ENCODE measurements around the gene TPGS2.

TPGS2 gene

DNA sequence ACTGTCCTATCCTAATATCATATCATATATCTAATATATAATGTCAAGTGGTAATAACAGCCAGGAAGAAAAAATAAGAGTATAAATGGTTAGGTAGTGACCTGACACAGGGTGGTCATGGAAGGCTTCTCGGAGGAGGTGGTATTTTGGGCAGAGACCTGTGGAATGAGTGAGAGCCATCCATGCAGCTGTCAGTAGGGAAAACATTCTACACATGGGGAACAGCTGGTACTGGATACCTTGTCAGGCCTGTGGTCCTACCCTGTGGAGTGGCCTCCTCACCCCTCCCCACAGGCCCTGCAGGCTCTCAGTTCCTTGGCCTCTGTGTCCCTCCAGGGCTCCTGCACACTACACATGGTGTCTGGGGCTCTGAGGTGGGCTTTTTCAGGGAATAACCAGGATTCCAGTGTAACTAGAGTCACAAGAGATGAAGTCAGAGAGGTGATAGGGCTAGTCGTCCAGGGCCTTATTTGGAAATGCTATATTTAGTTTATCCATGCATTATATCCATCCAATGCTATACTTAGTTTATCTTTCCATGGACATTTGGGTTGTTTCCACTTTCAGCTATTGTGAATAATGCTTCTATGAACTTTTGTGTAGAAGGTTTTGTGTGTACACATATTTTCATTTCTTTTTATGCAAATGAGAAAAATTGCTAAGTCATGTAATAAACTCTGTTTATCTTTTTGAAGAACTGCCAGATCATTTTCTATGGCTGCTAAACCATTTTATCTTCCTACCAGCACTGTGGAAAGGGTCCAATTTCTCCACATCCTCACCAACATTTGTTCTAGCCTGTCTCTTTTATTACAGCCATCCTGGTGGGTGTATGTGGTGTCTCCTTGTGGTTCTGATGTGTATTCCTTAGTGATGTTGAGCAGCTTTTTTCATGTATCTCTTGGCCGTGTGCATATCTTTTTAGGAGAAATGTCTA is 75.6 kb downstream of the TPGS2 start:
- Histone ChIP-seq H3K4me3 (ENCODE audit: low read length) (no peak overlapping the region), H3K27me3 (replicated peaks; ENCODE audit: insufficient read depth, low read length) (no peaks in the 10 kb centered on the region), H3K9me2 (replicated peaks; ENCODE audit: insufficient read depth, low read length) (no peaks in the 10 kb centered on the region), H3K79me2 (ENCODE audit: low read length) (no peaks in the 10 kb centered on the region), H2AFZ (ENCODE audit: low read length) (no peak overlapping the region), H3F3A (ENCODE audit: insufficient read depth, low read length) (no peaks in the 10 kb centered on the region), H3K9me3 (replicated peaks; ENCODE audit: insufficient read depth, low read length) (no peaks in the 10 kb centered on the region), H3K9ac (ENCODE audit: low read length) (no peak overlapping the region), H3K27ac (ENCODE audit: low read length) (no peak overlapping the region), H3K4me1 (ENCODE audit: low read length) (no peaks in the 10 kb centered on the region), H3K36me3 (replicated peaks; ENCODE audit: insufficient read depth, low read length) (no peaks in the 10 kb centered on the region), H4K20me1 (ENCODE audit: insufficient read depth, low read length) (no peaks in the 10 kb centered on the region), H3K4me2 (ENCODE audit: low read depth, low read length) (no peak overlapping the region)
- DNase-seq, result no peak
- TF ChIP-seq EZH2 (optimal IDR thresholded peaks at IDR 0.05; ENCODE audit: low read depth, low read length) (no peak), EZH2phosphoT487 (IDR thresholded peaks at IDR 0.05; ENCODE audit: low read length) (no peak)
- TF ChIP-seq, protein P1, sequence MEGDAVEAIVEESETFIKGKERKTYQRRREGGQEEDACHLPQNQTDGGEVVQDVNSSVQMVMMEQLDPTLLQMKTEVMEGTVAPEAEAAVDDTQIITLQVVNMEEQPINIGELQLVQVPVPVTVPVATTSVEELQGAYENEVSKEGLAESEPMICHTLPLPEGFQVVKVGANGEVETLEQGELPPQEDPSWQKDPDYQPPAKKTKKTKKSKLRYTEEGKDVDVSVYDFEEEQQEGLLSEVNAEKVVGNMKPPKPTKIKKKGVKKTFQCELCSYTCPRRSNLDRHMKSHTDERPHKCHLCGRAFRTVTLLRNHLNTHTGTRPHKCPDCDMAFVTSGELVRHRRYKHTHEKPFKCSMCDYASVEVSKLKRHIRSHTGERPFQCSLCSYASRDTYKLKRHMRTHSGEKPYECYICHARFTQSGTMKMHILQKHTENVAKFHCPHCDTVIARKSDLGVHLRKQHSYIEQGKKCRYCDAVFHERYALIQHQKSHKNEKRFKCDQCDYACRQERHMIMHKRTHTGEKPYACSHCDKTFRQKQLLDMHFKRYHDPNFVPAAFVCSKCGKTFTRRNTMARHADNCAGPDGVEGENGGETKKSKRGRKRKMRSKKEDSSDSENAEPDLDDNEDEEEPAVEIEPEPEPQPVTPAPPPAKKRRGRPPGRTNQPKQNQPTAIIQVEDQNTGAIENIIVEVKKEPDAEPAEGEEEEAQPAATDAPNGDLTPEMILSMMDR (IDR thresholded peaks at IDR 0.05; ENCODE audit: low read length), result no peak

DNA sequence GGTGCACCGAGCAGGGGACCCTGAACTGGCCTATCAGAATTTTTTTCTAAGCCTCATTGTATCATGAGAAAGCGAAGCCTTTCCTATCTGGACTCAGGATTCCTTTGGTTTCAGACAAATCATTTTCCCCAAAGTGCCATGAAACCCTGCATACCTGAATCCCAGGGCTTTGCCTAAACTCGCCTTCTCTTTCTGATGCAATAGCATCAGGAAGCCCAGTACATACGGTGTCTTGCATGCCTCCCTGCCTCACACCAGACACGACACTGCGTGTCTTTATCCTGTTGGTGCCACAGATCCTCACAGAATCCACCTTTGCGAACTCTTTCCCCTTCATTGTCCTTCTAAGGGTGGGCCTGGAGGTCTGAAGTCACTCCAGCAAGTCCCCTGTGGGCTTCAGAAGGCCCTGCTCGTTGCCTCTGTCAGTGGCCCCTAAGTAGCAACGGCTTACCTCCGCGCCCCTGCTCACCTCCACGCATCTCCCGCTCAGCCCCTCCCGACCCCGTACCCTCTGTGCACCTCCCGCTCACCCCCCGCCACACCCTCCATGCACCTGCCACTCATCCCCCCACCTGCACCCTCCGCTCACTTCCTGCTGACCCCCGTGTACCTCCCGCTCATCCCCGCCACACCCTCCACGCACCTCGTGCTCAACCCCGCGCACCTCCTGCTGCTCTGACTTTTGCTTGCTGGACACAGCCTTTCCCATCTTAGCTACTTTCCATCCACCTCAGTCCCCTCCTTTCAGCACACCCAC is 83.4 kb downstream of the TPGS2 start:
- Histone ChIP-seq H2AFZ (ENCODE audit: low read length) (no peak overlapping the region), H3K9ac (ENCODE audit: low read length) (no peak overlapping the region), H3K9me2 (replicated peaks; ENCODE audit: insufficient read depth, low read length) (no peaks in the 10 kb centered on the region), H3K79me2 (ENCODE audit: low read length) (no peaks in the 10 kb centered on the region), H3K27ac (ENCODE audit: low read length) (no peak overlapping the region), H3K36me3 (replicated peaks; ENCODE audit: insufficient read depth, low read length) (no peaks in the 10 kb centered on the region), H3K4me2 (ENCODE audit: low read depth, low read length) (no peak overlapping the region), H3K4me1 (ENCODE audit: low read length) (no peaks in the 10 kb centered on the region), H3K4me3 (ENCODE audit: low read length) (no peak overlapping the region), H3K27me3 (replicated peaks; ENCODE audit: insufficient read depth, low read length) (no peaks in the 10 kb centered on the region), H3F3A (ENCODE audit: insufficient read depth, low read length) (no peaks in the 10 kb centered on the region), H4K20me1 (ENCODE audit: insufficient read depth, low read length) (no peaks in the 10 kb centered on the region), H3K9me3 (replicated peaks; ENCODE audit: insufficient read depth, low read length) (no peaks in the 10 kb centered on the region)
- DNase-seq, result no peak
- TF ChIP-seq, protein P1 (IDR thresholded peaks at IDR 0.05; ENCODE audit: low read length), result no peak
- TF ChIP-seq EZH2 (optimal IDR thresholded peaks at IDR 0.05; ENCODE audit: low read depth, low read length), result no peak
- TF ChIP-seq EZH2phosphoT487 (IDR thresholded peaks at IDR 0.05; ENCODE audit: low read length), result no peak

DNA sequence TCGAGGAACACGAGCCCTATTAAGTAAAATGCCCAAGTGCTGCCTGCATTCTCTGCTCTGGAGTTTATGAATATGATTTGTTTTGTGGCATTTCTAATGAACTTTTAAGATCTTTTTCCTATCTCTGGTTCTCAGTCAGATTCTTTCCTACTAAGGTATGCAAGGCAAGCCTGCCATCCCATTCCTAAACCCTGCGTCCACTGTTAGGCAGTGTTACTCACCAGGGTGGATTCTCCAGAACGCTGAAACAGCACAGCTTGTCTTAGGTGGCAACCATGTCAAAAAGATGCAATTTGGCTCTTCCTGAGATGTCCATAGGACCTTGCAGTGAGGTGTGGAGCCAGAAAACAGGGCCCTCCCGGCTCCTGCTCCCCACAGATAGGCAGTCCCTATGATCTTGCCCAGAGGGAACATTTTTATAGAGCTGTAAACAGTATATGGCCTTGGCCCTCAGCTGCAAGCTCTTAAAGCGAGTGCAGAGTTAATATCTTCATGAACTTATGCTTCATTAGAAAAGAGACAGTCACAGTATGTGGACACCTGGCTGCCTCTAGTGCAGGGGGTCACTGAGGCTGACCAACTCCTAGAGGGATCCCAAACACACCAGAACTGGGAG is 84.4 kb downstream of the TPGS2 start:
- no peak for TF ChIP-seq EZH2phosphoT487 (IDR thresholded peaks at IDR 0.05; ENCODE audit: low read length)
- TF ChIP-seq, protein P1 (IDR thresholded peaks at IDR 0.05; ENCODE audit: low read length), result no peak
- no peak for TF ChIP-seq EZH2 (optimal IDR thresholded peaks at IDR 0.05; ENCODE audit: low read depth, low read length)
- Histone ChIP-seq H3K79me2 (ENCODE audit: low read length) (no peaks in the 10 kb centered on the region), H3K27me3 (replicated peaks; ENCODE audit: insufficient read depth, low read length) (no peaks in the 10 kb centered on the region), H2AFZ (ENCODE audit: low read length) (no peak overlapping the region), H3K9me3 (replicated peaks; ENCODE audit: insufficient read depth, low read length) (no peaks in the 10 kb centered on the region), H3K9me2 (replicated peaks; ENCODE audit: insufficient read depth, low read length) (no peaks in the 10 kb centered on the region), H3K36me3 (replicated peaks; ENCODE audit: insufficient read depth, low read length) (no peaks in the 10 kb centered on the region), H3K4me3 (ENCODE audit: low read length) (no peak overlapping the region), H3K4me2 (ENCODE audit: low read depth, low read length) (no peak overlapping the region), H3F3A (ENCODE audit: insufficient read depth, low read length) (no peaks in the 10 kb centered on the region), H3K27ac (ENCODE audit: low read length) (no peak overlapping the region), H3K4me1 (ENCODE audit: low read length) (no peaks in the 10 kb centered on the region), H4K20me1 (ENCODE audit: insufficient read depth, low read length) (no peaks in the 10 kb centered on the region), H3K9ac (ENCODE audit: low read length) (no peak overlapping the region)
- no peak for DNase-seq
